HFF-Myc (cell line): Measurements from ENCODE around the gene COL5A1.

Experiments
- DNase-seq: peaks from one replicate; pipeline ENCODE4 v3.0.0-alpha.2; 2011; ENCODE audit warnings: low read depth; ENCODE audit errors: extremely low read depth
- H3K4me3 ChIP-seq: replicated peaks from 2 replicates; pipeline ENCODE4 v1.5.1; 2011; ENCODE audit warnings: low read depth, mild to moderate bottlenecking, control low read depth, low read length
- CTCF ChIP-seq: IDR thresholded peaks from 2 replicates; pipeline ENCODE4 v1.5.1; 2012; ENCODE audit warnings: mild to moderate bottlenecking, low read depth, low read length, control low read depth; ENCODE audit errors: missing control alignments

The COL5A1 gene

GRCh38 chr9:134652291-134653225 is 11.0 kb downstream of the COL5A1 start:
- DNase-seq = no peak
- no peak overlapping the region for H3K4me3 ChIP-seq
- TF ChIP-seq CTCF = no peak

GRCh38 chr9:134653259-134654009 is 11.8 kb downstream of the COL5A1 start:
- H3K4me3 ChIP-seq = no peak overlapping the region
- no peak for DNase-seq
- TF ChIP-seq CTCF = no peak

- TF ChIP-seq CTCF = no peak
- no peak for DNase-seq
- no peak overlapping the region for H3K4me3 ChIP-seq
These were observed 13.5 kb downstream of the COL5A1 start for GRCh38 chr9:134655101-134655500.

GRCh38 chr9:134655586-134656333 is 14.2 kb downstream of the COL5A1 start:
- no peak for TF ChIP-seq CTCF
- DNase-seq = no peak
- no peak overlapping the region for H3K4me3 ChIP-seq

GRCh38 chr9:134656334-134657006 is 14.9 kb downstream of the COL5A1 start:
- DNase-seq = no peak
- no peak overlapping the region for H3K4me3 ChIP-seq
- TF ChIP-seq CTCF = peak; percentile 22

GRCh38 chr9:134657666-134658377 is 16.2 kb downstream of the COL5A1 start:
- TF ChIP-seq CTCF = no peak
- H3K4me3 ChIP-seq = no peak overlapping the region
- DNase-seq = no peak
